Activated CD8-positive, alpha-beta T cell treated with anti-CD3 and anti-CD28 coated beads for 36 hours (primary cell): ENCODE data around the gene FAM229B. TPM values are rescaled to one million over a fixed set of nuclear protein-coding genes. Genes with fewer than 3 reads are reported as not detected.

Experiments used
- ATAC-seq: fragments of 200-7000 bp; cut with Tn5 transposase; one replicate; pipeline ENCODE4 v1.10.0; 2021; ENCODE audit warnings: mild to moderate bottlenecking, moderate library complexity
- CTCF ChIA-PET: fragments of 350-600 bp; sonication (Branson Sonifier 250); formaldehyde crosslinking; loops from one replicate; lab custom pipeline; 2021; ENCODE audit warnings: antibody characterized with exemption; lab: Charles Lee
- POLR2A ChIA-PET: fragments of 350-600 bp; sonication (Branson Sonifier 250); formaldehyde crosslinking; loops from one replicate; lab custom pipeline; 2021; ENCODE audit warnings: antibody characterized with exemption; lab: Charles Lee
- DNase-seq: peaks from one replicate; pipeline ENCODE4 v3.0.0-alpha.2; 2020
- H3K27ac Mint-ChIP-seq: one replicate; pipeline ENCODE4 v1.8.0; 2021; ENCODE audit warnings: mild to moderate bottlenecking, mixed read lengths
- H3K27me3 Mint-ChIP-seq: one replicate; pipeline ENCODE4 v1.8.0; 2021; ENCODE audit warnings: mixed read lengths
- H3K36me3 Mint-ChIP-seq: one replicate; pipeline ENCODE4 v1.8.0; 2021; ENCODE audit warnings: low read depth, mixed read lengths
- H3K4me1 Mint-ChIP-seq: one replicate; pipeline ENCODE4 v1.8.0; 2021; ENCODE audit warnings: low read depth, mixed read lengths
- H3K4me3 Mint-ChIP-seq: one replicate; pipeline ENCODE4 v1.8.0; 2021; ENCODE audit warnings: mild to moderate bottlenecking, moderate library complexity, mixed read lengths
- H3K9me3 Mint-ChIP-seq: one replicate; pipeline ENCODE4 v1.8.0; 2021; ENCODE audit warnings: mixed read lengths
- intact Hi-C: fragments of 100-400 bp; cut with micrococcal nuclease; formaldehyde crosslinking; loops from one replicate; pipeline ENCODE4 v1.10.0; 2022
- total RNA-seq, 2 experiments: library from RNA; stranded (reverse); gene quantifications; one replicate each; pipeline ENCODE4 v1.2.3, GENCODE V29; 2021
- TF ChIP-seq, protein P1 (sequence below): fragments of 200-600 bp; IDR thresholded peaks from one replicate; pipeline ENCODE4 v1.8.0; 2022; ENCODE audit warnings: antibody characterized with exemption, mild to moderate bottlenecking

The FAM229B gene
- total RNA-seq, 2 experiments from 2014 or later = 7.6 to 10.2 TPM

GRCh38 chr6:112085286-112086065 is 1.9 kb upstream of the FAM229B start:
- intact Hi-C loops = loop anchor here (1.0 to 2.0 kb wide), 2 partner anchors 69 to 78 kb away; no protein-coding TSS in a partner anchor
- ChIA-PET POLR2A (interaction anchor here (0.6 to 0.8 kb wide), 2 partner anchors 16 to 57 kb away, joined by 3 read pairs; no protein-coding TSS in a partner anchor), CTCF (interaction anchor here (0.8 to 4.7 kb wide), 8 partner anchors 12 to 827 kb away, joined by 3 to 161 read pairs (median 5); a partner anchor contains a TSS)
- Mint-ChIP-seq H3K4me3 (peak overlapping the region; percentile 58), H3K27ac (no peak overlapping the region), H3K9me3 (no peaks in the 10 kb centered on the region), H3K27me3 (peaks cover 3% of the 10 kb centered on the region), H3K4me1 (peaks cover 12% of the 10 kb centered on the region), H3K36me3 (peaks cover 6% of the 10 kb centered on the region)
- DNase-seq = no peak
- no peak for ATAC-seq
- TF ChIP-seq, protein P1, sequence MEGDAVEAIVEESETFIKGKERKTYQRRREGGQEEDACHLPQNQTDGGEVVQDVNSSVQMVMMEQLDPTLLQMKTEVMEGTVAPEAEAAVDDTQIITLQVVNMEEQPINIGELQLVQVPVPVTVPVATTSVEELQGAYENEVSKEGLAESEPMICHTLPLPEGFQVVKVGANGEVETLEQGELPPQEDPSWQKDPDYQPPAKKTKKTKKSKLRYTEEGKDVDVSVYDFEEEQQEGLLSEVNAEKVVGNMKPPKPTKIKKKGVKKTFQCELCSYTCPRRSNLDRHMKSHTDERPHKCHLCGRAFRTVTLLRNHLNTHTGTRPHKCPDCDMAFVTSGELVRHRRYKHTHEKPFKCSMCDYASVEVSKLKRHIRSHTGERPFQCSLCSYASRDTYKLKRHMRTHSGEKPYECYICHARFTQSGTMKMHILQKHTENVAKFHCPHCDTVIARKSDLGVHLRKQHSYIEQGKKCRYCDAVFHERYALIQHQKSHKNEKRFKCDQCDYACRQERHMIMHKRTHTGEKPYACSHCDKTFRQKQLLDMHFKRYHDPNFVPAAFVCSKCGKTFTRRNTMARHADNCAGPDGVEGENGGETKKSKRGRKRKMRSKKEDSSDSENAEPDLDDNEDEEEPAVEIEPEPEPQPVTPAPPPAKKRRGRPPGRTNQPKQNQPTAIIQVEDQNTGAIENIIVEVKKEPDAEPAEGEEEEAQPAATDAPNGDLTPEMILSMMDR = no peak

GRCh38 chr6:112086744-112087135 is 651 bp upstream of the FAM229B start:
- Mint-ChIP-seq H3K4me3 (no peak overlapping the region), H3K27ac (no peak overlapping the region), H3K9me3 (no peaks in the 10 kb centered on the region), H3K27me3 (peaks cover 6% of the 10 kb centered on the region), H3K4me1 (peaks cover 12% of the 10 kb centered on the region), H3K36me3 (peaks cover 6% of the 10 kb centered on the region)
- CTCF ChIA-PET = interaction anchor here (0.8 to 4.7 kb wide), 19 partner anchors 8 to 828 kb away, joined by 3 to 161 read pairs (median 5); a partner anchor contains a TSS
- DNase-seq (no peak), ATAC-seq (no peak)
- POLR2A ChIA-PET = interaction anchor here (0.6 to 2.5 kb wide), 7 partner anchors 9 to 828 kb away, joined by 3 to 8 read pairs (median 4); no protein-coding TSS in a partner anchor
- intact Hi-C loops = loop anchor here (1.0 to 2.0 kb wide), 2 partner anchors 68 to 77 kb away; no protein-coding TSS in a partner anchor
- TF ChIP-seq, protein P1 = peak; percentile 47

GRCh38 chr6:112087916-112088315 is 525 bp downstream of the FAM229B start:
- peaks cover 5% of the 10 kb centered on the region for H3K36me3 Mint-ChIP-seq
- ATAC-seq = no peak
- no peak for DNase-seq
- TF ChIP-seq, protein P1 = no peak
- H3K27ac Mint-ChIP-seq = no peak overlapping the region
- intact Hi-C loops = loop anchor here (2.0 kb wide), 1 partner anchor 67 kb away; no protein-coding TSS in a partner anchor
- peaks cover 6% of the 10 kb centered on the region for H3K27me3 Mint-ChIP-seq
- H3K9me3 Mint-ChIP-seq = no peaks in the 10 kb centered on the region
- H3K4me1 Mint-ChIP-seq = peaks cover 12% of the 10 kb centered on the region
- ChIA-PET POLR2A (interaction anchor here (0.9 to 2.5 kb wide), 4 partner anchors 8 to 75 kb away, joined by 4 to 8 read pairs (median 6); no protein-coding TSS in a partner anchor), CTCF (interaction anchor here (1.0 to 4.7 kb wide), 14 partner anchors 10 to 483 kb away, joined by 3 to 161 read pairs (median 5); no protein-coding TSS in a partner anchor)
- H3K4me3 Mint-ChIP-seq = no peak overlapping the region

- H3K27ac Mint-ChIP-seq = no peak overlapping the region
- no peaks in the 10 kb centered on the region for H3K9me3 Mint-ChIP-seq
- DNase-seq (no peak), ATAC-seq (no peak)
- peaks cover 4% of the 10 kb centered on the region for H3K36me3 Mint-ChIP-seq
- intact Hi-C loops = no loop called here
- no peaks in the 10 kb centered on the region for H3K4me1 Mint-ChIP-seq
- H3K4me3 Mint-ChIP-seq = no peak overlapping the region
- ChIA-PET POLR2A (interaction anchor here (1.5 kb wide), 1 partner anchor 10 kb away, joined by 6 read pairs; the partner anchor contains the start of genes FAM229B and TUBE1), CTCF (interaction anchor here (1.3 to 3.9 kb wide), 4 partner anchors 13 to 66 kb away, joined by 3 to 21 read pairs (median 4); no protein-coding TSS in a partner anchor)
- no peaks in the 10 kb centered on the region for H3K27me3 Mint-ChIP-seq
- TF ChIP-seq, protein P1 = no peak
Measured at GRCh38 chr6:112096901-112097300, 9.5 kb downstream of the FAM229B start.
